K562 (cell line): ENCODE measurements around the gene AFAP1. TPM values are rescaled to one million over a fixed set of nuclear protein-coding genes. Genes with fewer than 3 reads are reported as not detected.

Experiments
- polyA plus RNA-seq, 8 experiments: library from polyadenylated mRNA; depleted of rRNA in 4 of 8; stranded (reverse) in 5 of 8; unstranded in 3 of 8; fragments of >200 nt; fragmentation: Nextera tagmentation in 2 of 8; fragmentation: Illumina TruSeq in 1 of 8; extraction: Ambion mirVana in 2 of 8; extraction: Trizol in 1 of 8; gene quantifications; 2 replicates each; pipeline versions ENCODE4 v1.2.1 to v1.2.3, GENCODE V29; 2011 to 2014; ENCODE audit warnings: inconsistent platforms in 1 of 8, missing spikeins in 1 of 8
- total RNA-seq, 7 experiments: library from RNA; depleted of rRNA in 6 of 7; stranded (reverse); fragments of >200 nt in 6 of 7; fragmentation: Illumina TruSeq in 2 of 7; extraction: Trizol in 2 of 7; gene quantifications; 2 replicates each; pipeline versions ENCODE4 v1.2.1 to v1.2.3, GENCODE V29; 2011 to 2021; ENCODE audit warnings: low replicate concordance in 1 of 7
- TF ChIP-seq, protein P1 (sequence below), 2 experiments: fragments of 450-650 bp; formaldehyde crosslinking in 1 of 2; IDR thresholded peaks; 2 replicates each; pipeline versions ENCODE4 v1.4.0 to v1.6.1; 2014 to 2020; ENCODE audit warnings: mild to moderate bottlenecking in 2 of 2, borderline replicate concordance in 1 of 2, low read depth in 1 of 2

The AFAP1 gene
- total and polyA plus RNA-seq, 9 of the 15 experiments (the other 6 are each of a cell fraction or from before 2014, with no cell fraction given), result 0.07 to 0.42 (median 0.12) TPM; not detected in 1

- TF ChIP-seq, protein P1, sequence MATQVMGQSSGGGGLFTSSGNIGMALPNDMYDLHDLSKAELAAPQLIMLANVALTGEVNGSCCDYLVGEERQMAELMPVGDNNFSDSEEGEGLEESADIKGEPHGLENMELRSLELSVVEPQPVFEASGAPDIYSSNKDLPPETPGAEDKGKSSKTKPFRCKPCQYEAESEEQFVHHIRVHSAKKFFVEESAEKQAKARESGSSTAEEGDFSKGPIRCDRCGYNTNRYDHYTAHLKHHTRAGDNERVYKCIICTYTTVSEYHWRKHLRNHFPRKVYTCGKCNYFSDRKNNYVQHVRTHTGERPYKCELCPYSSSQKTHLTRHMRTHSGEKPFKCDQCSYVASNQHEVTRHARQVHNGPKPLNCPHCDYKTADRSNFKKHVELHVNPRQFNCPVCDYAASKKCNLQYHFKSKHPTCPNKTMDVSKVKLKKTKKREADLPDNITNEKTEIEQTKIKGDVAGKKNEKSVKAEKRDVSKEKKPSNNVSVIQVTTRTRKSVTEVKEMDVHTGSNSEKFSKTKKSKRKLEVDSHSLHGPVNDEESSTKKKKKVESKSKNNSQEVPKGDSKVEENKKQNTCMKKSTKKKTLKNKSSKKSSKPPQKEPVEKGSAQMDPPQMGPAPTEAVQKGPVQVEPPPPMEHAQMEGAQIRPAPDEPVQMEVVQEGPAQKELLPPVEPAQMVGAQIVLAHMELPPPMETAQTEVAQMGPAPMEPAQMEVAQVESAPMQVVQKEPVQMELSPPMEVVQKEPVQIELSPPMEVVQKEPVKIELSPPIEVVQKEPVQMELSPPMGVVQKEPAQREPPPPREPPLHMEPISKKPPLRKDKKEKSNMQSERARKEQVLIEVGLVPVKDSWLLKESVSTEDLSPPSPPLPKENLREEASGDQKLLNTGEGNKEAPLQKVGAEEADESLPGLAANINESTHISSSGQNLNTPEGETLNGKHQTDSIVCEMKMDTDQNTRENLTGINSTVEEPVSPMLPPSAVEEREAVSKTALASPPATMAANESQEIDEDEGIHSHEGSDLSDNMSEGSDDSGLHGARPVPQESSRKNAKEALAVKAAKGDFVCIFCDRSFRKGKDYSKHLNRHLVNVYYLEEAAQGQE (IDR thresholded peaks at IDR 0.05; ENCODE audit: borderline replicate concordance), result no peak
- TF ChIP-seq, protein P1 (CRISPR knock-in tag; IDR thresholded peaks at IDR 0.05; ENCODE audit: low read depth), result no peak
- TF ChIP-seq, all 486 proteins: peak for 0
Measured at GRCh38 chr4:7790023-7790422, 149.6 kb downstream of the AFAP1 start (continued).
